GM10266 (cell line): ENCODE measurements around the gene DAPL1.

Experiments
- DNase-seq: peaks from one replicate; pipeline ENCODE4 v3.0.0; 2012; ENCODE audit errors: extremely low spot score
- CTCF ChIP-seq: IDR thresholded peaks from 2 replicates; pipeline ENCODE4 v1.5.1; 2012; ENCODE audit warnings: mild to moderate bottlenecking, low read depth; ENCODE audit not compliant: control insufficient read depth, insufficient read depth; ENCODE audit errors: missing control alignments

Gene DAPL1

DNA sequence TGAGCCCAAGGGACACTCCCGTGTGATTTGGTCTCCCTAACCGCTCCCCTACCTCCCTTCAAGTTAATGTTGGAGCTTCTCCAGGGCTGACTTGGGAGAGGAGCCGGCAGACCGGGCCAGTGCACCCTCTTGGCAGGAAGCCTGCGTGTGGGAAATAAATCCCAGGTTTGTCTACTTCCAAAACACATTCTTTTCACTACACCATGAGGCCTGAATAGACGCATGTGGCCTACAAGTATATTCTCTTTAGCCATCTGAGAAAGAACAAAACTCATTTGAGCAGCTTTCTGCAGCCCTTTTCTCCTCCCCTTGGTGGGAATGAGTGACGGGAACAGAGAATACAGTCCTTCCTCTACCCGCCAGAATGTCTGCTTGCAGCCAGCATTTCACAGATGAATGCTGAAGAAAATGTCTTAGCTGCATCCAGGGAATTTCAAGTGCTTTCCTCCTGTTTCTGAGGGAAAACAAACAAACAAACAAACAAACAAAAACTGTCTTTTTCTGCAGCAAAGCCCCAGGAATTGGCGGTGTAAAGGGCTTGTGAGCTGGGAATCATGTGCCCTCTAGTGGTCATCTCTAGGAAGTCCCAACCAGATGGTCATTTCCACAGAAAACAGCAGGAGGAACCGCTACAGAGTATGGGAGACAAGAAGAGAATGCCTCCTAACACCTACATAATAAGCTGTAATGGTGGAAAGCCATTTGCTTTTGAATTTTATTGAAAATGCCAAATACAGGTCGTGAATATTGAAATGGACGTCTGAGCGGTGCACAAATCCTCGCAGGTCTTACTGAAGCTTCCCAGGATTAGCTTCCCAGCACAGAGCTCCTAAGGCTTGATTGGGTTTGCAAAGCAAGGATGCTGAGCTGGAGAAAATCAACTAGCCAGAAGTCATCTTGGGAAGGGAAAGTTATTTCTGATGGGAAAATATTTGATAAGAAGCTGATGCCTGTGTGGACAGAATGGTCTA is 41.2 kb upstream of the DAPL1 start:
- peak; percentile 88 for TF ChIP-seq CTCF

DNA sequence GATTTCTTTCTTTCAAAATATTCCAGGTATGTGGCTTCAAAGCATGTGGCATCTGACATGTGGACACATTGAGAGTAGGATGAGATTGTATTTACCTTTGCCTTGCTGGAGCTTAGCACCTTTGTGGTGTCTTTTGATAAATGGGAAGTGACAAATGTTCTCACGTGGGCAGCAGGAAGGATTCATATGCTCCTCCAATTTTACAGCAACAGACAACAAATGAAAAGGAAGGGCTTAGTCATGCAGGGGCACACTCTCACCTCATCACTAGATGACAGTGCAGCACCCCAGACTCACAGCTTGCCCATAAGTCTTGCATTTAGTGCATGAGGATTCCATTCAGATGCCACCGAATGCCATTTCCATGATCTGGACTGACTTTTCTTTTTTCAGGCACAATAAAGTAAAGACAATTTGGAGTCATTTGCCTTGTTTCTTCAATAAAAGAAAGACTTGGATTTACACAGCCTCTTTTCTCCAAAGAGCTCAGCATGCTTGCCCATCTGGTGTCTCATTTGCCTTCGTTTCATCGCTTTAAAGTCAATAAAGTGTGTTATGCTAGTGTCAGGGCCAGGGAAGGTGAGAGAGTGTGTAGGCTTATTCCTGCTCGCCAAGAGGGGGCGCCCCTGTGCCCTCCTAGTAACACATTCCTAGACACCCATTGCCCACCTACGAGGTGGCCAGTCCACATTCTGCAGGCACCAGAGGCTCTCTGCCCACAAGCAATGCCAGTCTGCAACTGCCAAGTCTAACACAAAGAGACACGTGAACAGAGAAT is 39.6 kb upstream of the DAPL1 start:
- DNase-seq, result no peak
- no peak for TF ChIP-seq CTCF

More for the DNA sequence above, 41.2 kb upstream of the DAPL1 start:
- peak; percentile 69 for DNase-seq

- no peak for DNase-seq
- no peak for TF ChIP-seq CTCF
These were observed 38.8 kb upstream of the DAPL1 start for GRCh38 chr2:158756331-158756730.

DNA sequence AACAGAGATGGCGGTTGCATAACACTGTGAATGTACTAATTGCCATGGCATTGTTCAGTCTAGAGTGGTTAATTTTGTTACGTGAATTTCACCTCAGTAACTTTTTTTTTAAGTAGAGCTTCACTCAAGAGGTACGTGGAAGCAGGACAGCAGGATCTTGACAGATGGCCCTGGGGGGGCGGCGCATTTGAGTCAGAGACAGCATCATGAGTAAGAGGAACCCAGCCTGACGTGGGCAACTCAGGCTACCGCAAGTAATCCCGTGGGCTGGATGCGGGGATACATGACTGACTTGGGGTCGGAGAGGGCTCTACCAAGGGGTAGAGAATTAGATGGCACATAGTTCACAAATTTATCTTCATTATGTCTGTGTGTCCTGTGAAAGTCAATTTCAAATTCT is 38.1 kb upstream of the DAPL1 start:
- no peak for DNase-seq
- no peak for TF ChIP-seq CTCF

- DNase-seq, result no peak
- TF ChIP-seq CTCF, result no peak
These were observed 34.2 kb upstream of the DAPL1 start for GRCh38 chr2:158760887-158761286.

DNA sequence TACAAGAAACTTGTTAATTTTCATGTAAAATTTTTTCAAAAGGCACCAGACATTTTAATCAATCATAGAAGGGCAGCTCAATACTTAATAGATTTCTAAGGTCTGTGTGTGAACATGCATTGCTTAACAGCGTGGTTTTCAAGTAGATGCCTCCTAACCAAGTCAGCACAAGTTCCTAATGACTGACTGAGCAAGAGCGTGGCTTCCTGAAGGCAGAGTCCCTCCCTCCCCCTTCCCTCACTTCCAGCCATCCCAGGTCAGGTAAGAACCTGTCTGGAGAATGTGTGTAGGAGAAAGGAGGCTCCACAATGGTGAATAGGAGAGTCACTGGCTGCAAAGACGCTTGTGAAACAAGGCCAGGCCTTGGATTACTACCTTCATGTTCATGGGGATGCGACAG is 33.5 kb upstream of the DAPL1 start:
- TF ChIP-seq CTCF, result no peak
- no peak for DNase-seq
